H1 (cell line): ENCODE data around the gene CLDN14. TPM values are rescaled to one million over a fixed set of nuclear protein-coding genes. Genes with fewer than 3 reads are reported as not detected.

Experiments
- CTCF ChIA-PET: fragments of 300-600 bp; sonication (Branson Sonifier 250); formaldehyde crosslinking; loops from one replicate; lab custom pipeline; 2021; ENCODE audit not compliant: partially characterized antibody; lab: Charles Lee
- POLR2A ChIA-PET: fragments of 300-600 bp; sonication (Branson Sonifier 250); formaldehyde crosslinking; loops from one replicate; lab custom pipeline; 2021; ENCODE audit warnings: inconsistent platforms; ENCODE audit not compliant: partially characterized antibody; lab: Charles Lee
- DNase-seq, 2 experiments: peaks; one replicate each; pipeline versions ENCODE4 v3.0.0 to v3.0.0-alpha.2; 2010 to 2022; ENCODE audit warnings: low spot score in 2 of 2, low read depth in 1 of 2, mixed read lengths in 1 of 2
- FAIRE-seq: peaks from 2 replicates; lab custom pipeline; 2011; peaks lifted over from hg19 to GRCh38; lab: Jason Lieb, UNC
- H2AFZ ChIP-seq: 2 replicates; pipeline ENCODE4 v1.8.1; 2012; ENCODE audit warnings: low read length, inconsistent platforms
- H2AK5ac ChIP-seq: 2 replicates; pipeline ENCODE4 v1.6.1; 2013; ENCODE audit warnings: low read depth, low read length
- H2BK120ac ChIP-seq: replicated peaks from 2 replicates; pipeline ENCODE3; 2013; ENCODE audit warnings: low read depth, low read length, inconsistent platforms
- H2BK12ac ChIP-seq: 2 replicates; pipeline ENCODE4 v1.6.1; 2013; ENCODE audit warnings: low read depth, low read length
- H2BK15ac ChIP-seq: 2 replicates; pipeline ENCODE4 v1.6.1; 2013; ENCODE audit warnings: low read length
- H2BK20ac ChIP-seq: 2 replicates; pipeline ENCODE4 v1.6.1; 2013; ENCODE audit warnings: low read length
- H2BK5ac ChIP-seq: 2 replicates; pipeline ENCODE4 v1.6.1; 2013; ENCODE audit warnings: low read depth, low read length
- H3K14ac ChIP-seq: 2 replicates; pipeline ENCODE4 v1.6.1; 2013; ENCODE audit warnings: inconsistent platforms; ENCODE audit not compliant: insufficient read length
- H3K18ac ChIP-seq: 2 replicates; pipeline ENCODE4 v1.6.1; 2013; ENCODE audit warnings: low read length; ENCODE audit errors: extremely low read depth
- H3K23ac ChIP-seq: 2 replicates; pipeline ENCODE4 v1.6.1; 2013; ENCODE audit warnings: inconsistent platforms; ENCODE audit not compliant: insufficient read length
- H3K23me2 ChIP-seq: 2 replicates; pipeline ENCODE4 v1.6.1; 2013; ENCODE audit warnings: low read depth, low read length
- H3K27ac ChIP-seq: 2 replicates; pipeline ENCODE4 v1.6.1; 2011; ENCODE audit warnings: low read depth, low read length, inconsistent platforms
- H3K27me3 ChIP-seq, 4 experiments: replicated peaks in 1 of 4; 1 replicate in 1 of 4; 2 replicates in 3 of 4; pipeline versions ENCODE4 v1.6.1 to v1.8.1; 2011 to 2013; ENCODE audit warnings: low read length in 3 of 4, mild to moderate bottlenecking in 3 of 4, inconsistent platforms in 2 of 4, mixed read lengths in 2 of 4, moderate library complexity in 1 of 4; ENCODE audit not compliant: control insufficient read depth in 3 of 4, insufficient read depth in 3 of 4; ENCODE audit errors: extremely low read depth in 1 of 4
- H3K36me3 ChIP-seq, 4 experiments: 2 replicates each; pipeline versions ENCODE4 v1.6.1 to v1.8.1; 2011 to 2013; ENCODE audit warnings: mild to moderate bottlenecking in 4 of 4, low read length in 3 of 4, moderate library complexity in 2 of 4, control low read depth in 1 of 4, inconsistent platforms in 1 of 4; ENCODE audit not compliant: insufficient read depth in 4 of 4, control insufficient read depth in 2 of 4
- H3K4ac ChIP-seq: replicated peaks from 2 replicates; pipeline ENCODE3; 2013; ENCODE audit warnings: low read length, low read depth, mixed read lengths, inconsistent platforms; ENCODE audit not compliant: insufficient read length
- H3K4me1 ChIP-seq, 4 experiments: replicated peaks in 1 of 4; 1 replicate in 1 of 4; 2 replicates in 3 of 4; pipeline versions ENCODE4 v1.6.1 to v1.8.1; 2011 to 2013; ENCODE audit warnings: low read length in 3 of 4, inconsistent platforms in 2 of 4, mixed read lengths in 1 of 4; ENCODE audit not compliant: insufficient read depth in 4 of 4, control insufficient read depth in 3 of 4
- H3K4me2 ChIP-seq, 2 experiments: 2 replicates each; pipeline versions ENCODE4 v1.6.1 to v1.8.1; 2011 to 2013; ENCODE audit warnings: low read depth in 2 of 2, low read length in 2 of 2, control low read depth in 1 of 2, inconsistent platforms in 1 of 2, mild to moderate bottlenecking in 1 of 2; ENCODE audit not compliant: insufficient read depth in 1 of 2
- H3K4me3 ChIP-seq, 4 experiments: fragments of 200-600, 300-600 bp in 1 of 4; sonication (generic), shearing (Covaris generic), sonication (Bioruptor Twin) in 1 of 4; 2 replicates each; pipeline versions ENCODE4 v1.5.1 to v1.8.1; 2011 to 2016; ENCODE audit warnings: low read length in 4 of 4, low read depth in 3 of 4, control low read depth in 2 of 4, inconsistent platforms in 2 of 4, mild to moderate bottlenecking in 2 of 4, mixed read lengths in 1 of 4, moderate library complexity in 1 of 4; ENCODE audit not compliant: insufficient read depth in 2 of 4; ENCODE audit errors: extremely low read depth in 1 of 4
- H3K56ac ChIP-seq: replicated peaks from 2 replicates; pipeline ENCODE3; 2013; ENCODE audit warnings: low read depth, mild to moderate bottlenecking, mixed read lengths, low read length, inconsistent platforms; ENCODE audit not compliant: insufficient read length
- H3K79me1 ChIP-seq: 2 replicates; pipeline ENCODE4 v1.6.1; 2013; ENCODE audit warnings: low read depth, low read length, control low read depth
- H3K79me2 ChIP-seq, 2 experiments: 2 replicates each; pipeline versions ENCODE4 v1.6.1 to v1.8.1; 2012 to 2013; ENCODE audit warnings: low read length in 2 of 2, mild to moderate bottlenecking in 2 of 2, inconsistent platforms in 1 of 2; ENCODE audit not compliant: insufficient read depth in 2 of 2, control insufficient read depth in 1 of 2
- H3K9ac ChIP-seq, 4 experiments: replicated peaks in 1 of 4; 1 replicate in 1 of 4; 2 replicates in 3 of 4; pipeline versions ENCODE4 v1.6.1 to v1.8.1; 2011 to 2013; ENCODE audit warnings: low read depth in 3 of 4, low read length in 3 of 4, control low read depth in 2 of 4, mild to moderate bottlenecking in 2 of 4, moderate library complexity in 2 of 4, inconsistent platforms in 1 of 4; ENCODE audit errors: extremely low read depth in 1 of 4
- H3K9me3 ChIP-seq, 2 experiments: 2 replicates each; pipeline versions ENCODE4 v1.6.1 to v1.8.1; 2012 to 2013; ENCODE audit warnings: mild to moderate bottlenecking in 2 of 2, moderate library complexity in 2 of 2, control low read depth in 1 of 2, inconsistent platforms in 1 of 2, low read depth in 1 of 2, low read length in 1 of 2, mixed read lengths in 1 of 2; ENCODE audit not compliant: insufficient read depth in 2 of 2
- H4K20me1 ChIP-seq, 2 experiments: replicated peaks in 1 of 2; 2 replicates each; pipeline versions ENCODE3 to v1.8.1; 2011 to 2013; ENCODE audit warnings: inconsistent platforms in 2 of 2, low read length in 2 of 2, mild to moderate bottlenecking in 1 of 2; ENCODE audit not compliant: insufficient read depth in 2 of 2, control insufficient read depth in 1 of 2
- H4K5ac ChIP-seq: 2 replicates; pipeline ENCODE4 v1.6.1; 2013; ENCODE audit warnings: low read length, low read depth, mixed read lengths, inconsistent platforms; ENCODE audit not compliant: insufficient read length
- H4K8ac ChIP-seq: 2 replicates; pipeline ENCODE4 v1.8.0; 2013; ENCODE audit warnings: mild to moderate bottlenecking, moderate library complexity, low read length, inconsistent platforms; ENCODE audit not compliant: insufficient read depth; ENCODE audit errors: extremely low read depth
- H4K91ac ChIP-seq: replicated peaks from 2 replicates; pipeline ENCODE3; 2013; ENCODE audit warnings: low read length, mixed read lengths, inconsistent platforms; ENCODE audit not compliant: insufficient read length
- CREB1 ChIP-seq: IDR thresholded peaks from 2 replicates; pipeline ENCODE4 v1.6.1; 2012; ENCODE audit warnings: inconsistent platforms
- TEAD4 ChIP-seq: IDR thresholded peaks from 2 replicates; pipeline ENCODE4 v1.6.1; 2012; ENCODE audit warnings: low read depth, low read length, inconsistent platforms, mixed read lengths
- ZNF274 ChIP-seq: IDR thresholded peaks from 2 replicates; pipeline ENCODE4 v1.7.0; 2012; ENCODE audit warnings: low read length, borderline replicate concordance; ENCODE audit errors: extremely low read depth
- WGBS, 2 experiments: shearing (Covaris generic) in 1 of 2; methylation state at CpG; one replicate each; pipeline versions ENCODE4 v1.1.6 to v1.1.7; 2013 to 2015; ENCODE audit warnings: low lambda C conversion rate in 2 of 2, mixed read lengths in 2 of 2, inconsistent platforms in 1 of 2, low coverage in 1 of 2, missing lambda C conversion rate in 1 of 2; ENCODE audit not compliant: insufficient replicate concordance in 2 of 2, insufficient coverage in 1 of 2, insufficient read length in 1 of 2; ENCODE audit errors: extremely low coverage in 1 of 2, missing lambda C conversion rate in 1 of 2; 5-methylcytosine and 5-hydroxymethylcytosine counted together
- polyA plus RNA-seq, 7 experiments: library from polyadenylated mRNA; depleted of rRNA in 3 of 7; stranded (reverse) in 5 of 7; unstranded in 2 of 7; fragments of >200 nt in 5 of 7; fragments of 200-250 nt in 2 of 7; gene quantifications; 1 replicate in 5 of 7; 2 replicates in 1 of 7; 4 replicates in 1 of 7; pipeline versions ENCODE4 v1.2.1 to v1.2.3, GENCODE V29; 2011 to 2013; ENCODE audit warnings: missing spikeins in 2 of 7, mixed read lengths in 2 of 7
- total RNA-seq: library from RNA; stranded (reverse); fragmentation: NEBNext Ultra II Directional; extraction: Animal tissue kit (Norgen Biotek cat#: 25700); gene quantifications from 2 replicates; pipeline ENCODE4 v1.2.1, GENCODE V29; 2021

Gene CLDN14
- total and polyA plus RNA-seq, 2 of the 8 experiments (the other 6 are each of a cell fraction or from before 2014, with no cell fraction given): 0.08 TPM; not detected in 1

- H4K91ac ChIP-seq: no peak overlapping the region
- H3K56ac ChIP-seq: no peak overlapping the region
- FAIRE-seq: no peak
- no peaks in the 10 kb centered on the region for H3K27me3 ChIP-seq
- TF ChIP-seq ZNF274: no peak
- no peak for TF ChIP-seq TEAD4
- no peak for TF ChIP-seq CREB1
- no peak overlapping the region for H2BK12ac ChIP-seq
- no peak overlapping the region for H3K27ac ChIP-seq
- no peak overlapping the region for H2BK20ac ChIP-seq
- no peaks in the 10 kb centered on the region for H3K23me2 ChIP-seq
- H3K23ac ChIP-seq: no peak overlapping the region
- no peak overlapping the region for H3K9ac ChIP-seq
- WGBS, 2 experiments: 88% methylated on average over 8 of the region's 8 CpGs; no CpG with 5 or more reads in 1 of the 2 experiments
- ChIA-PET POLR2A (interaction anchor here (1.4 kb wide), 1 partner anchor 30 kb away, joined by 5 read pairs; no protein-coding TSS in a partner anchor), CTCF (interaction anchor here (0.9 to 3.9 kb wide), 2 partner anchors 54 to 1051 kb away, joined by 3 to 17 read pairs; no protein-coding TSS in a partner anchor)
- H4K5ac ChIP-seq: no peak overlapping the region
- H3K4me1 ChIP-seq: peaks cover 0 to 4% (median 4%) of the 10 kb centered on the region in 4 experiments; a peak in 4 of 7 replicates
- H3K36me3 ChIP-seq: no peaks in the 10 kb centered on the region
- no peak overlapping the region for H3K14ac ChIP-seq
- H2AFZ ChIP-seq: no peak overlapping the region
- no peak overlapping the region for H3K4me2 ChIP-seq
- no peak overlapping the region for H2BK15ac ChIP-seq
- H4K20me1 ChIP-seq: no peaks in the 10 kb centered on the region
- H2BK120ac ChIP-seq: no peak overlapping the region
- no peak overlapping the region for H2AK5ac ChIP-seq
- H3K4ac ChIP-seq: no peak overlapping the region
- no peaks in the 10 kb centered on the region for H3K79me1 ChIP-seq
- no peaks in the 10 kb centered on the region for H3K79me2 ChIP-seq
- no peak overlapping the region for H3K4me3 ChIP-seq
- no peak for DNase-seq
- no peaks in the 10 kb centered on the region for H3K9me3 ChIP-seq
- H3K18ac ChIP-seq: no peak overlapping the region
- H2BK5ac ChIP-seq: no peak overlapping the region
- no peak overlapping the region for H4K8ac ChIP-seq
Measured at GRCh38 chr21:36424592-36424991, 55.3 kb downstream of the CLDN14 start.
